HPDE6-E6E7 (cell line): Measurements from ENCODE around the gene KIF17.
A peak's percentile ranks its signal among the peaks of the same experiment; 100 is the strongest.

Experiments used
- DNase-seq: peaks from one replicate; pipeline ENCODE4 v3.0.0; 2011; ENCODE audit warnings: missing footprints; ENCODE audit errors: extremely low spot score

The KIF17 gene

DNA sequence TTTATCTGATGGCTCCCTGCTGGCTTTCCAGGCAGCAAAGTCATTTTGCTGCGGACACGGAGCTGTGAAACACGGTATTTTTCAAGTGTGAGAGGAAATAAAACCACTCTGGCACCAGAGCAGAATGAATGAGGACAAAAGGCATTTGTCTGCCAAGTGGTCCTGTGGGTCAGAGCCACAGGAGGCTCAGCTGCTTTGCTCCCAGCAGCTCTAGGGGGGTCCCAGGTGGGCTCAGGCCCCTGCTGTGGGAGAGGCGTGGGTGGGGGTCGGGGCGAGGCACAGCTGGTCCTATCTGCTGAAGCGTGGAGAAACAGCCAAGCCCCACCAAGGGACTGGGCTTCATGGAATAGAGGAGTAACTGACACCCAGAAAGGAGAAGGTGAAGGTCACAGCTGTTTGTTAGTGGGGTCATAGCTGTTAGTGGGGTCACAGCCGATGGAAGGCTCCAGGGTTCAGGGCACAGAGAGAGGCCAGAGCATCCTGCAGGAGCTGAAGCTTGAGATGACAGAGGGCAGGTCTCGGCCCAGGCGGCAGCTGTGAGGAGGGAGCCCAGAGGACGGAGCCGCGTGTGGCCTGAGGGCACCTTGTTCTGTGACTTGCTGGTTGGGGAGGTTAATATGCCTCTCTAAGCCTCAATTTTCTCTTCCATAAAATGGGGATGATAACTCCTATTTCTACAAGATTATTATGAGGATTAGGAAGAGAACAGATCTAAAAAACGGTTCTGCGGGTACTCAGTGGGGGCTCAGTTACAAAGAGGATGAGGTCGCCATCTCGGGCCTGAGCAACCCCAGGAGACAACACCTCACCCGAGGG lies 7.1 kb downstream of the KIF17 start:
- DNase-seq: no peak

DNA sequence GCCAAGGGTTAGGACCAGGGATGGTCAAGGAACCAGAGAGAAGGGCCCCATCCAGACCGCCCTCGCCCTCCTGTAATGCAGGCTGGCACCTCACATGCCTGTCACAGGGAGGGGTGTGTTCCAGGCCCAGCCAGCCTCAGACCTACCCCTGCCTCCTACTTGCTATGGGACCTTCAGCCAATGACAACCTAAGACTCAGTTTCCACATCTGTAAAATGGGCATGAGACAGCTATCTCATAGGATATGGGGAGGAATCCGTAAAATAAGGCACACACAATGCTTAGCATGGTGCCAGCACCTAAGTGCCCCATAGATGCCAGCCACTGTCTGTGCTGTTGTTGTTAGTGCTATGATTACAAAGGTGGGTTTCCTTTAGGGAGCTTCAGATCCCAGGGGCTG lies 7.9 kb downstream of the KIF17 start:
- no peak for DNase-seq

DNA sequence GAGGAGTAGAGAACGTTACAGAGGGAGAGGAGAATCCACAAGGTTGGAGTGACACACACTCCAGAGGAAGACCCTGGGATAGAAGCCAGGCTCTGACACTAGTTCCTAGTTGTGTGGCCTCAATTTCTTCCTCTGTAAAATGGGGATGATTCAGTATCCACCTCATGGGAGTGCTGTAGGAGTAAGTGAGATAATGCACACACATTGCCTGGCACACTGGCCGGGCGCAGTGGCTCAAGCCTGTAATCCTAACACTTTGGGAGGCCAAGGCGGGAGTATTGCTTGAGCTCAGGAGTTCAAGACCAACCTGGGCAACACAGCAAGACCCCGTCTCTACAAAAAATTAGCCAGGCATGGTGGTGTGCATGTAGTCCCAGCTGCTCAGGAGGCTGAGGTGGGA lies 8.9 kb downstream of the KIF17 start:
- no peak for DNase-seq

DNA sequence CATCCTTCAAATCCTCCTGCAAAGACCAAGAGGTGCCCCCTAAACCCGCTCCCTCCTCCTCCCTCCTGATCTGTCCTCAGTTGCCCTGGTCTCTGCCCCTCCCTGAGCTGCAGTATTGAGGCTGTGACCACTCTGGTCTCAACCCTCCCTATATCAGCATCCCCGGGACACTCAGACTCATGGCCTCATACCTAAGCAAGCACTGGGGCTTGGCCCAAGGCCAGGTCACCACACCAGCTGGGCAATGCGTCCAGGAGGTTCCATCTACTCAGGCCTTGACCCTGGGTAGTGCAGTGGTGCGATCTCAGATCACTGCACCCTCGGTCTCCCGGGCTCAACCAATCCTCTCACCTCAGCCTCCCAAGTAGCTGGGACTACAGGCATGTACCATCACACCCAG lies 9.8 kb downstream of the KIF17 start:
- no peak for DNase-seq

DNA sequence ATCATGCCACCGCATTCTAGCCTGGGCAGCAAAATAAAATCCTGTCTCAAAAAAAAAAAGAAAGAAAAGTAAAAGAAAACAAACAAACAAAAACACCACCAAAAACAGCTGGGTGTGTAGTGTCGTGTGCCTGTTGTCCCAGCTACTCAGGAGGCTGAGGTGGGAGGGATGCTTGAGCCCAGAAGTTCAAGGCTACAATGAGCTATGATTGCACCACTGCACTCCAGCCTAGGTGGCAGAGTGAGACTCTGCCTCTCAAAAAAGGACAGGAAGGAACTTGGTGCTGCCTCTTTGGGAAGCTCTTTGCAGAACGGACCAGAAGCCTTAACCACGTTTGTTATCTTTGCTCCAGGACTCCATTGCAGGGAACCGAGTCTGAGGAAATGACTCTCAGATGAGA lies 11.0 kb downstream of the KIF17 start:
- DNase-seq: no peak

DNA sequence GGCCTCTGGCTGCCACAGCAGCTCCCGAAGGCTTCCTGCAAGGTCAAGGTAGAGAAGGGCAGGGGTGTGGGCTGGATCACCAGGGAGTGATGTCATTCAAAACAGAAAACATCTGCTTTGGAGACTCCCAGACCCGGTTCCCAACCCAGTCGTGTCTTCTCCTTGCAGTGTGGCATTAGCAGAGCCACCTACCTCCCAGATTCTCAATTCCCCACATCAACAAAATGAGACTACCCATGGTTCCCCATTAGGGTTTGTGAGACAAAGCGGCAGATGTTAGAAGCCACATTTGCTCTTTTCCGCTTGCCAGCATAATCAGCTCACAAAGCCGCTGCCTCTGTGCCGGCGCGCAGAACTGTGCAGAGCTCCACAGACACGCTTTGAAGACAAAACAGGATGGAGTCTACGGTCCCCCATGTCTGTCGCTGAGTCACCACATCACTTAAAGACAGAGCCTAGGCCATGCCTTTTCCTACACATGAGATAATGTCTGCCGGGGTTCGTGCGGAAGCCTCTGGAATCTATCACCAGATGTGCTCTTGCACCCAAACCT lies 12.5 kb downstream of the KIF17 start:
- no peak for DNase-seq

DNA sequence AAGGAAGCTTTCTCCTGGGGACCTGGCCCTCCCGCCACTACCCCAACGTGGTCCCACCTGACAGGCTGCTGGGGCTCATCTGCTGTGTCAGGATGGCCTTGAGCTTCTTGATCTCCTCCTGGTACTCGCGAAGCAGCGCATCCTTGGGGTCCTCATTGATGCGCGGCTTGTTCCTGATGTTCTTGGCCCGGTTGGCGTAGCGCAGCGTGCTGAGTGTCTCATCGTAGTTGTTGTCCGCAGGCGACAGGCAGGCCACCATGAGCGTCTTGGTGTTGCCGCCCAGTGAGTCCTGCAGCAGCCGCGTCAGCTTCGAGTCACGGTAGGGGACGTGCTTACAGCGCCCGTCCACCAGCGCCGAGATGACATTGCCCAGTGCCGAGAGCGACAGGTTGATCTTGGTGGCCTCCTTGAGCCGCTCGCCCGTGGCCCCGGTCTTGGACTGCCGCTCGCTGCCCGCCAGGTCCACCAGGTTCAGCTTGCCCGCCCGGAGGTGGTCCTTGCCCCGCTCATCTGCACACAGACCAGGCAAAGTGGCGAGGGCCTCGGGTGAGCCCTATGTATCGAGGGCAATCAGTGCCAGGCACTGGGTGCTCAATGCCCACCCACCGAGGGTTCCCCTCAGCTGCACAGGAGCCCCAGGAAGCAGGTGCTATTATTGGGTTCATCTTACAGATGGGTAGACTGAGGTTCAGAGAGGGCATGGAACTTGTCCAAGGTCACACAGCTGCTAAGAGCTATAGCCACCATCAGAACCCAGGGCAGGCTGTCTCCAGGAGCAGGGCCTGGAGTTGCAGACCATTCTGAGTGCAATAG lies 13.2 kb downstream of the KIF17 start:
- DNase-seq: no peak

DNA sequence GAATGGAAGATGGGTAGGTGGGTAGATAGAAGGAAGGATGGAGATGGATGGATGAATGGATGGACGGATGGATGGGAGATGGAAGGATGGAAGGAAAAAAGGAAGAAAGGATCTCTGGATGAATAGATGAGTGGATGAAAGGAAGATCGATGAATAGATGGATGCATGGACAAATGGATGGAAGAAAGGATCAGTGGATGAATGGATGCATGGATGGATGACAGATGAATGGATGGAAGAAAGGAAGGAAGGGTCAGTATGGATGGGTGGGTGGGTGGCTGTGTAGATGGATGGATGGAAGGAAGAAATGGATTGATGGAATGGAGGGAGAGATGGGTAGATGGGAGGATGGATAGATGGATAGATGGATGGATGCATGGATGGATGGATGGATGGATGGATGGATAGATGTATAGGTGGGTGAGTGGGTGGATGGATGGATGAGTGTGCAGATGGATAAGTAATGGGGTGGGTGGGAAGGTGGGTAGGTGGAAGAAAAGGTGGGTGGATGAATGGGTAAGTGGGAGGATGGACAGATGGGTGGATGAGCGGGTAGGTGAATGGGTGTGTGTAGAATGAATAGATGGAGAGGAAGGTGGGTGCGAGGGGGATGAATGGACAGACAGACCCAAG lies 14.6 kb downstream of the KIF17 start:
- DNase-seq: no peak

DNA sequence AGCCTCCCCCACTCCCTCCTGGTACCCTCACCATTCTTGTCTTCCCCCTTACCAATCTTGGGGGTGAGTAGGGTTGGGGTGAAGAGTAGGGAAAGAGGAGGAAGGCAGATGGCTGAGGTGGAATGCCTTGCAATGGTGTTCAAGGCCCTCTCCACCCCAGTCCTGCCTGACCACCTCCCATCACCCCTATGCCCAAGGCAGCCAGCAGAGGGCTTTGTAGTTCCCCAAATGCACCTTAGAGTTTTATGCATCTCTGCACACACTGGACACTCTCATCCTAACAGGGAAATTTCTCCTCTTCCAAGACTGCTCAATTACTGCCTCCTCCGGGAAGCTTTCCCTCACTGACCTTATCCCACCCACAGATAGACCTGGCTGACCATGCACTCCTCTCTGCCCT lies 15.4 kb downstream of the KIF17 start:
- DNase-seq: no peak

DNA sequence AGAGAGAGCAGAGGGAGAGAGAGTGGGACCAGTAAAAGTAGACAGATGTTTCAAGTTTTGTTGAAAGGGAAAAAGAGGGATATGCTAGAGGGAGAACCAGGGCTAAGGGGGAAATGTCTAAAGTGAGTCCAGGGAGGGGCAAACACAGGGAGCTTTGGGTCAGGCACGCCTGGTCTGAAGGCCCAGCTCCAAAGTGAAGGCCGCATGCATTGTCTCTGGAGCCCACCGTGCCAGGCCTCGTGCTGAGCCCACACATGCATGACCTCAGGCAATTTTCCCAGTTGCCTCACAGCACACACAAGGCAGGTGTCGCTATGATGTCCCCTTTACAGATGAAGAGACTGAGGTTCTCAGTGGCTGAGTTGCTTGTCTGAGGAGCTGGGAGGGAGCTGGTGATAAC lies 16.0 kb downstream of the KIF17 start:
- no peak for DNase-seq

DNA sequence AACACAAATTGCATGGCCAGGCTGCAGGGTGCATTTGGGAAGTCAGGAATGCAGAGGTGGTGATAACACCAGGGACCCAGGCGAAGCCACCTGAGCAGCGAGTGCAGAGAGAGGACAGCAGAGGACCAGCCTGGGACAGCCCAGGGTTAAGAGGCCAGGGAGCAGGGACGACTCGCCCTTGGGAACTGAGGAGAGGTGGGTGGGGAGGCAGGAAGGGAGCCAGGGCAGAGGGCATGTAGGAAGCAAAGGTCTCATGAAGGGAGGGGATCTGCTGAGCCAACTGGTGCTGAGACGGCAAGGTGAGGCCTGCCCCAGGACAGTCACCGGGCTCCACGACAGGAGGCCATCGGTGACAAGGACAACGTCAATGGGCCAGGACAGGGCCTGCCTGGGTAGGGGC lies 16.4 kb downstream of the KIF17 start:
- DNase-seq: no peak

DNA sequence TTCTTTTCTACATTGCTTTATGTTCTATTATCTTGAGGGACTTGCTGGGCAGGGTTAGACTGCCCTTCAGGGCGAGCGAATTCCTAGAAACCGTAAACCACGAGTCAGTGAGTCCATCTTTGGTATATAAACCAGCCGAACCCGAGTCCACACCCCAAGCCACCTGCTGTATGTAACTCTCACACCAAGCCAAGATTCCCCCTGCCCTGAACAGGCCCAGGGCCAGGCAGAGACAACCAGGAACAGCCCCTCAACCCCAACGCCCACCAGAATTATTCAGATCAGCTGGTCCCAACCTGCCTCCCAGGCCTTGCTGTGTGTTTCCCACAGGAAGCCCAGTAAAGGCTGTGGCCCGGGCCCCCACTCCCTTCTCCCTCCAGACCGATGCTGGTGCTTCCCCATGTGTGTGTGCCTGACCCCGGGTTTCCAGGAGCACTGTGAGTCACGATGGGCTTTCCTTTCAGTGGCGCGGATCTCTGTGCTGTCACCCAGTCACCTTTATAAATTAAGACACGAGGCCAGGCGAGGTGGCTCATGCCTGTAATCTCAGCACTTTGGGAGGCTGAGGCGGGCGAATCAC lies 17.1 kb downstream of the KIF17 start:
- DNase-seq: no peak

DNA sequence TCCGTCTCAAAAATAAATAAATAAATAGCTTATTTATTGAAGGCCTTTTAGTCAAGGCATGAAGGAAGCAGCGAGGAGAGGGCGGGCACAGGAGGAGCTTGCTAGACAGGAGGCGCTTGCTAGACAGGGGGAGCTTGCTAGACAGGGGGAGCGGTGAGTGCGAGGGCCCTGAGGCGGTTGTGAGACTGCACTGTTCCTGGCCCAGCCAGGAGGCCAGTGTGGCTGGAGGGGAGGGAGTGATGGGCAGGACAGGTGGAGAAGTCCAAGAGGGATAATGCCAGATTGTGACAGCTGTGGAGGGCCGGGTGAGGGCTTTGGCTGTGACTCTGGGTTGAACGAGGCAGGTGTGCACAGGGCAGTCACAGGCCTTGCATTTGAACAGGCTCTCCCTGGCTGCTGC lies 18.2 kb downstream of the KIF17 start:
- no peak for DNase-seq

DNA sequence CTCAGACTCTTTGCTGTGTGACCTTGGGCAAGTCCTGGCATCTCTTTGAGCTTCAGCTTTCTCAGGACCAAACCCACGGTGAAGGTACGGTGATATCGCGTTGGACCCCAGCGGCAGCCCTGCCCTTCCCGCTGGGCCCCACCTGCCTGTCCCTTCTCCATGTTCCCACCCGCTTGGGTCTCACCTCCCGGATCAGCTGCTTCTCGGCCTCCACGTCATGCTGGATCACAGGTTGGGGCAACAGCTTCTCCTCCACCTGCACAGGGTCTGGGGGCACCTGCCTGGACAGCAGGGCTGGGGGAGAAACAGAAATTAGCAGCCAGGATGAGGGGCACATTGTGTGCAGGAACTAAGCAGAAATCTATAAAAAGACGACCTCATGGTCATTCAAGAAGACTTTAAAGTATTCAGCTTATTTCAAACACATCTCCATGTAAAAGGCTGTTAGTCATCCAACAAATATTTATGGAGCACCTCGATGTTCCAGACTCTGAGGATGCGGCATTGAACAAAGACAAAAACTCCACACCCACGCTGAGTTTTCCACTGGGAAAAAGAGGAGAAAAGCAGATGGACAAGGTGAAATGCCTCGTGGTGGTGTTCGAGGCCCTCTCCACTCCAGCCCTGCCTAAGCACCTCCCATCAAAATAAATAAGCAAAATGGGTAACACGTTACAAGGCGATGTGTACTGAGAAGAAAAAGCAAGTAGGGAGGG lies 19.5 kb downstream of the KIF17 start:
- no peak for DNase-seq

DNA sequence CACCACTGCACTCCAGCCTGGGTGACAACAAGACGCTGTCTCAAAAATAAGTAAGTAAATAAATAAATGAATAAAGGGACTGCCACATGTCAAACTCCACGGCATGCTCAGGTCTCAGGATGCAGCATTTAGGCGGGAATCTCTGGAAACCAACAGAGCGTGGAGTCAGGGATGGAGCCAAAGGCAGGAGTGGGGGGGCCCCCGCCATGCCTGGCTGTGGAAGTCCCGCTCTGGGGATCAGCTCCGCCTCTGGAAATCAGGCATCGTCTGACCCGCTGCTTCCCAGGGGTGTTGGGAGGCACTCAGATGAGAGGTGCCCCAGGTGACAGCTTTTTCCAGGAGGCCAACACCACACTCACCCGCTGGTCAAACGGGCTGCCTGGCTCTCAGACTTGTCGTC lies 20.2 kb downstream of the KIF17 start:
- no peak for DNase-seq

DNA sequence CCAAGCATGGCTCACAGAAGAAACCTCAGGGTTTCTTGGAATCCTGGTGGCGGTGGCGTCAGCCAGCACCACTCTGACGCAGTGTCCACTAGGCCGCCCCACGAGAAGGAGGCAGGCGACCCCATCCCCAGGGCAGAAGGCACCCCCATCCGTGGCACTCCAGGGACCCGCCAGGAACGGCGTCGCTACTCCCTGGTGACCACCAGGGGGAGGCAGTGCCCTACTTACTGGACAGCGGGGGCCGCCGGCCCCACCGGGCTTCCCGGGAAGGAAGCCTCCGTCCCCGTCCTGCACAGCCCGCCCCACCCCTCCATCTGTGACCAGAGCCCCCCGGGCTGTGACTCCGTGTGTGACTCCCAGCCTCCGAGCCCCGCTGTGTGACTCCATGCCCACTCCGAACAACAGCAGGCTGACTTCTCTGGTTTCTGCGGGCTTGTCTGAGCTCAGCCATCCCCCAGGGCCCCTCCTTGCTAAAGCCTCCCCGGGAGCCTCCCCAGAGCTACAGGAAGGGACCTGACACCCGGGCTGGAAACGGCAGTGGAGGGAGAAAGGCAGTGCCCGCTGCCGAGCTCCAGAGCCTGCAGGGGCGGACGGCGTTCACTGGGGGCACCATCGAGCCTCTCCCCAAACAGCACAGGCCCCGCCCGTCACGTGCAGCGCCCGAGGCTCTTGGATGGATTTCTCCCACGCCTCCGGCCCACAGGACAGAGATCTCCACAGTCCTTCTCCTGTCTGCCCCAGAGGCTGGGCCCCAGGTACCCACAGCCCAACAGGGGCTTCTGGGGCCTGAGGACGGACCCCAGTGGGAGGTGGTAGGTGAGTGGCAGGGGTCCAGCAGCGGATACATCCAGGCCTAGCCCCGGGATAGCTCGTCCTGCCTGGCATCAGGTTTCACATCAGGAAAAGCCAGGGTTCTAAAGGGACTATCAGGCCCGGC lies 21.1 kb downstream of the KIF17 start:
- peak; percentile 97 for DNase-seq

DNA sequence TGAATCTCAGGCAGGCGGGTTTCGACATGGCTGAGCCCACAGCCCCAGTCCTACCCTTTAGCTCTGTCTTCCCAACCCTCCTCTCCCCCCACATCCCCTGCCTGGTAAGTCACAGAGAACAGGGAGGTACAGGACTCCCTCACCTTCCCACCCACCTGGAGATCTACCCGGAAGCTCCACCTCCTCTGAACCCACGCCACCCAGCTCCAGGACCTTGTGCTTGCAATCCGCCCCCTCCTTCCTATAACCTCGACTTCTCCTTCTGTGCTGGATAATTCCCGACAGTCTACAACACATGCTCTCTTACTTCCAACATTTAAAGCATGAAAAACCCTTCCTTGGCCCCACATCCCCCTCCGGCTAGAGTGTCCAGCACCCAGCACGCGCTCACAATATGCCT lies 22.3 kb downstream of the KIF17 start:
- DNase-seq: no peak

DNA sequence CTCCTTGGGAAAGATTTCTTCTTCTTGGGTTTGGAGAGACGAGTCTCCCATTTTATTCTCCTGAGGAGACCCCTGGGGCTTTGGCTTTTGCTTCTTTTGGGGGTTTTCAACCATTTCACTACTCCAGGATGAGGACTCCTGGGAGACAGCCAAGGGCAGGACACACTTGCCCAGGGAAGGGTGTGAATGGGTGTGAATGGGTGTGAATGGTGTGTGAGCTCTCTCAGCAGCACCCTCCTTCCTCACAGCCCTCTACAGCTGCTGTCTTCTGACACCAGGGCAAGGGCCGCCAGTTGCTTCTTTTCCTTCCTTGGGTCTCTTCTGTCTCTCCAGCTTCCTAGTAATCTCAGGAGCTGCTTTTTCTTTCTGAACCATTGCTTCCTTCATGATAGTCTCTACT lies 24.2 kb downstream of the KIF17 start:
- no peak for DNase-seq

DNA sequence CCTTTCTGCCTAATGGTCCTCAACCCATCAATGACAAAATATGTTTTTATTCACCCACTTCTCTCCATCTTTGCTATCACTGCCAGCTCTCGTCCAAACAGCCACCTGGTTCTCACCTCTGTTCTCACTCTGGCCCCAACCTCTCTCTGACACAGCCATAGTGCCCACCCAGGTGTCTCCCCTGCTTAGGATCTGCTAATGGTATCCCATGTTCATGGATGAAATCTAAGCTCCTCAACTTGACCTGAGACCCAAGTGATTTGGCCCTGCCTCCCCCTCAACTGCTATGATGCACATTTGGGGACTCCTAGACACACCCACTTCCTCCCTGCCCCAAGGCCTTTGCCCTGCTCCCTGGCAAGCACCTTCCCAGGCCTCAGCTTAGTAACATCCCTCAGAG lies 25.9 kb downstream of the KIF17 start:
- DNase-seq: no peak

DNA sequence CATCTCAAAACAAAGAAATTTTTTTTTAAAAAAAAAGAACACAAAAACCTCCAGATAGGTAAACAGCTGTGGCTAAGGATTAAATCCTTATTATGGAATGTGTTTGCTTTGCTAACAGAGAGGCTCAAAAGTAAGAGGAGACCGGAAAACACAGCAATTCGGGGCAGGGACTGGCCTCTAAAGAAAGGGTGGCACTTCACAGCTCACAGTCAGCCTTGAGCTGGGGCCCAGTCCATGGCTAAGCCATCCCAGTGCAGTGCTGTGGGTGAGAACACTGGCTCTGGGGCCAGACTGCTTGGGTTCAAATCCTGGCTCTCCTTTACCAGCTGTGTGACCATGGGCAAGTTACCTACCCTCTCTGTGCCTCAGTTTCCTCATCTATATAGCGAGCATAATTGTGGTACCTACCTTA lies 28.2 kb downstream of the KIF17 start:
- no peak for DNase-seq
